HUES48 (cell line): ENCODE measurements around the gene ERC1.
A peak's percentile ranks its signal among the peaks of the same experiment; 100 is the strongest.

ENCODE experiments used
- H3K27ac ChIP-seq: one replicate; pipeline ENCODE4 v1.7.0; 2013; ENCODE audit warnings: low read depth, low read length, inconsistent platforms
- H3K27me3 ChIP-seq: 2 replicates; pipeline ENCODE4 v1.6.1; 2013; ENCODE audit warnings: mild to moderate bottlenecking, low read length; ENCODE audit not compliant: control insufficient read depth, insufficient read depth
- H3K36me3 ChIP-seq: 2 replicates; pipeline ENCODE4 v1.6.1; 2013; ENCODE audit warnings: low read length; ENCODE audit not compliant: control insufficient read depth, insufficient read depth
- H3K4me1 ChIP-seq: 2 replicates; pipeline ENCODE4 v1.6.1; 2013; ENCODE audit warnings: mild to moderate bottlenecking, low read length; ENCODE audit not compliant: control insufficient read depth, insufficient read depth
- H3K4me3 ChIP-seq: 2 replicates; pipeline ENCODE4 v1.5.1; 2013; ENCODE audit warnings: mild to moderate bottlenecking, low read depth, low read length
- H3K9ac ChIP-seq: 2 replicates; pipeline ENCODE4 v1.6.1; 2013; ENCODE audit warnings: mild to moderate bottlenecking, low read depth, low read length, moderate library complexity
- H3K9me3 ChIP-seq: 2 replicates; pipeline ENCODE4 v1.6.1; 2013; ENCODE audit warnings: low read length; ENCODE audit not compliant: control insufficient read depth, insufficient read depth

The ERC1 gene

GRCh38 chr12:1054117-1054870, 63.3 kb downstream of the ERC1 start:
- Histone ChIP-seq H3K36me3 (no peaks in the 10 kb centered on the region), H3K9ac (no peak overlapping the region; the same call in 1 of the 2 replicates), H3K4me1 (peaks cover 60% of the 10 kb centered on the region), H3K27ac (peak overlapping the region; percentile 90), H3K4me3 (peak overlapping the region; percentile 42; the same call in 1 of the 2 replicates), H3K9me3 (no peaks in the 10 kb centered on the region), H3K27me3 (no peaks in the 10 kb centered on the region)

- peak overlapping the region; percentile 80 for H3K27ac ChIP-seq
- no peaks in the 10 kb centered on the region for H3K36me3 ChIP-seq
- H3K9me3 ChIP-seq = 0 out of 2 replicates have a peak, but pooled peaks cover 2% of the 10 kb centered on the region
- H3K27me3 ChIP-seq = no peaks in the 10 kb centered on the region
- H3K4me3 ChIP-seq = peak overlapping the region; percentile 3; the same call in 1 of the 2 replicates
- peaks cover 53% of the 10 kb centered on the region for H3K4me1 ChIP-seq
- H3K9ac ChIP-seq = peak overlapping the region; percentile 3; the same call in 1 of the 2 replicates
Observed at GRCh38 chr12:1056390-1056789, 65.4 kb downstream of the ERC1 start.

DNA sequence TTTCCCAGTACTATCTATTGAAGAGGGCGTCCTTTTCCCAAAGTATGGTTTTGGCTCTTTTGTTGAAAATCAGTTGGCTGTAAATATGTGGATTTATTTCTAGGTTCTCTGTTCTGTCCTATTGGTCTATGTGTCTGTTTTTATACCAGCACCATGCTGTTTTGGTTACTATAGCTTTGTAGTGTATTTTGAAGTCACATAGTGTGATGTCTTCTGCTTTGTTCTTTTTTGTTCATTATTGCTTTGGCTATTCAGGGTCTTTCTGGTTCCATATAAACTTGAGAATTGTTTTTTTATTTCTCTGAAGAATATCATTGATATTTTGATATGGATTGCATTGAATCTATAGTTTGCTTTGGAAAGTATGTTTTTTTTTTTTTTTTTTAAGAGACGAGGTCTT, 67.4 kb downstream of the ERC1 start:
- Histone ChIP-seq H3K9me3 (0 out of 2 replicates have a peak, but pooled peaks cover 2% of the 10 kb centered on the region), H3K4me3 (no peak overlapping the region), H3K36me3 (no peaks in the 10 kb centered on the region), H3K27me3 (no peaks in the 10 kb centered on the region), H3K4me1 (peaks cover 38% of the 10 kb centered on the region), H3K9ac (no peak overlapping the region), H3K27ac (no peak overlapping the region)

DNA sequence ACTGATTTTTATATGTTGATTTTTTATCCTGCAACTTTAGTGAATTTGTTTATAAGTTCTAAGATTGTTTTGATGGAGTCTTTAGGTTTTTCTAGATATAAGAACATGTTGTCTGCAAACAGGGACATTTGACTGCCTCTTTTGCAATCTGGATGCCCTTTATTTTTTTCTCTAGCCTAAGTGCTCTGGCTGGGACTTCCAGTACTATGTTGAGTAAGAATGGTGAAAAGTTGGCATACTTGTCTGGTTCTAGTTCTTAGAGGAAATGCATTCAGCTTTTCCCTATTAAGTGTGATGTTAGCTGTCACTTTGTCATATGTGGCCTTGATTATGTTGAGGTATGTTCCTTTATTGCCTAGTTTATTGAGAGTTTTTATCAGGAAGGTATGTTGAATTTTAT, 68.1 kb downstream of the ERC1 start:
- H3K27ac ChIP-seq = no peak overlapping the region
- H3K9me3 ChIP-seq = 0 out of 2 replicates have a peak, but pooled peaks cover 2% of the 10 kb centered on the region
- H3K4me1 ChIP-seq = peaks cover 31% of the 10 kb centered on the region
- no peak overlapping the region for H3K9ac ChIP-seq
- H3K4me3 ChIP-seq = no peak overlapping the region
- H3K27me3 ChIP-seq = no peaks in the 10 kb centered on the region
- no peaks in the 10 kb centered on the region for H3K36me3 ChIP-seq

DNA sequence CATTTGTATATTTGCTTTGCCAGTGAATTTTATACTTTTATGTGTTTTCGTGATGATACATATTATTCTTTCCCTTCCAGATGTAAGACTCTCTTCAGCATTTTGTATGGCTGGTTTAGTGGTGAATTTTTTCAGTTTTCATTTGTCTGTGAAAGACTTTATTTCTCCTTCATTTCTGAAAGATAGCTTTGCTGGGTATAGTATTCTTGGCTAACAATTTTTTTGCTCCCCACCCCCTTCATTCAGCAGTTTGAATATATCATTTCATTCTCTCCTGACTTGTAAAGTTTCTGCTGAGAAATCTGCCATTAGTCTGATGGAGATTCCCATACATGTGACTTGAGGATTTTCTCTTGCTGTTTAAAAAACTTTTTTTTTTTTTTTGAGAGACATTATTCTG, 72.8 kb downstream of the ERC1 start:
- Histone ChIP-seq H3K36me3 (no peaks in the 10 kb centered on the region; the same call in 1 of the 2 replicates), H3K27ac (no peak overlapping the region), H3K27me3 (no peaks in the 10 kb centered on the region), H3K9ac (no peak overlapping the region), H3K9me3 (0 out of 2 replicates have a peak, but pooled peaks cover 2% of the 10 kb centered on the region), H3K4me3 (no peak overlapping the region), H3K4me1 (no peaks in the 10 kb centered on the region)

DNA sequence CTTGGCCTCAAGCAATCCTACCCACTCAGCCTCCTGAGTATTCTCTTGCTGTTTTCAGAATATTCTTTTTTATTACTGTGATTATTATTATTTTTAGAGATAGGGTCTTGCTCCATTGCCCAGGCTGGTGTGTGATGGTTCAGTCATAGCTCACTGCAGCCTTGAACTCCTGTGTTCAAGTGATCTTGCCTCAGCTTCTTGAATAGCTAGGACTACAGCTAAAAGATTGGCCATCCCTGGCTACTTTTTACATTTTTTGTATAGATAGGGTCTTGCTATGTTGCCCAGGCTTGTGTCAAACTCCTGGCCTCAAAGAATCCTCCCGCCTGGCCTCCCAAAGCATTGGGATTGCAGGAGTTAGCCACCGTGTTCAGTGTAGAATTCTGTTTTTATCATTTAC, 73.3 kb downstream of the ERC1 start:
- Histone ChIP-seq H3K27ac (no peak overlapping the region), H3K4me3 (no peak overlapping the region), H3K9ac (no peak overlapping the region), H3K36me3 (no peaks in the 10 kb centered on the region; the same call in 1 of the 2 replicates), H3K4me1 (no peaks in the 10 kb centered on the region), H3K9me3 (0 out of 2 replicates have a peak, but pooled peaks cover 2% of the 10 kb centered on the region), H3K27me3 (no peaks in the 10 kb centered on the region)

GRCh38 chr12:1065629-1066028, 74.6 kb downstream of the ERC1 start:
- Histone ChIP-seq H3K27ac (no peak overlapping the region), H3K9ac (no peak overlapping the region), H3K27me3 (no peaks in the 10 kb centered on the region), H3K9me3 (no peaks in the 10 kb centered on the region), H3K36me3 (no peaks in the 10 kb centered on the region; the same call in 1 of the 2 replicates), H3K4me3 (no peak overlapping the region), H3K4me1 (peaks cover 3% of the 10 kb centered on the region; the same call in 1 of the 2 replicates)

- no peaks in the 10 kb centered on the region; the same call in 1 of the 2 replicates for H3K36me3 ChIP-seq
- no peaks in the 10 kb centered on the region for H3K27me3 ChIP-seq
- H3K9me3 ChIP-seq = no peaks in the 10 kb centered on the region
- H3K4me1 ChIP-seq = peaks cover 3% of the 10 kb centered on the region; the same call in 1 of the 2 replicates
- no peak overlapping the region for H3K27ac ChIP-seq
- no peak overlapping the region for H3K9ac ChIP-seq
- no peak overlapping the region for H3K4me3 ChIP-seq
Observed at GRCh38 chr12:1069846-1070245, 78.8 kb downstream of the ERC1 start.

DNA sequence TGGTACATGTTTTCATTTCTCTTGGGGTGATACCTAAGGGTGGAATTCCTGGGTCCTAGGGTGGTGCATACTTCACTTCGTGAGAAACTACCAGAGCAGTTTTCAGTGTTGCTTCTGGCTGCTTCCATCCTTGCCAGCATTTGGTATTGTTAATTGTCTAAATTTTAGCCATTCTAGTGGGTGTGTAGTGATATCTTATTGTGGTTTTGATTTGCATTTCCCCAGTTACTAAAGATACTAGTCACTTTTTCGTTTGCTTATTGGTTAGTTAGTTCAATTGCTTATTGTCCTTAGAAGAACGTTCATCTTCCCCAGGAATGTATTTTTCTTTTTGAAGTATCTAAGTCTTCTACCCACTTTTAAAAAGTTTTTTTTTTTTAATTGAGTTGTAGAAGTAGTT, 80.2 kb downstream of the ERC1 start:
- Histone ChIP-seq H3K27me3 (no peaks in the 10 kb centered on the region), H3K27ac (no peak overlapping the region), H3K9ac (no peak overlapping the region), H3K36me3 (no peaks in the 10 kb centered on the region; the same call in 1 of the 2 replicates), H3K9me3 (no peaks in the 10 kb centered on the region), H3K4me3 (no peak overlapping the region), H3K4me1 (peaks cover 3% of the 10 kb centered on the region; the same call in 1 of the 2 replicates)

DNA sequence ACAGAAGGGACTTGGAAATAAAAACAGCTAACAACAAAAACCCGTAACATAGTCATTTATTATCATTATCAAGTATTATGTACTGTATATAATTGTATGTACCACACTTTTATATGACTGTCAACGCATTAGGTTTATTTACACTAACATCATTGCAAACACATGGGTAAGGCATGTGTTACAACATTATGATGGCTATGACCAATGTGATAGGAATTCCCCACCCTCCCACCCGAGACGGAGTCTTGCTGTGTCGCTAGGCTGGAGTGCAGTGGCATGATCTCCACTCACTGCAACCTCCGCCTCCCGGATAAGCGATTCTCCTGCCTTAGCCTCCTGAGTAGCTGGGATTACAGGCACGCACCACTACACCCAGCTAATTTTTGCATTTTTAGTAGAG, 82.6 kb downstream of the ERC1 start:
- no peak overlapping the region for H3K27ac ChIP-seq
- no peaks in the 10 kb centered on the region; the same call in 1 of the 2 replicates for H3K36me3 ChIP-seq
- no peak overlapping the region for H3K4me3 ChIP-seq
- peaks cover 3% of the 10 kb centered on the region; the same call in 1 of the 2 replicates for H3K4me1 ChIP-seq
- H3K9ac ChIP-seq = no peak overlapping the region
- H3K27me3 ChIP-seq = no peaks in the 10 kb centered on the region
- no peaks in the 10 kb centered on the region for H3K9me3 ChIP-seq

DNA sequence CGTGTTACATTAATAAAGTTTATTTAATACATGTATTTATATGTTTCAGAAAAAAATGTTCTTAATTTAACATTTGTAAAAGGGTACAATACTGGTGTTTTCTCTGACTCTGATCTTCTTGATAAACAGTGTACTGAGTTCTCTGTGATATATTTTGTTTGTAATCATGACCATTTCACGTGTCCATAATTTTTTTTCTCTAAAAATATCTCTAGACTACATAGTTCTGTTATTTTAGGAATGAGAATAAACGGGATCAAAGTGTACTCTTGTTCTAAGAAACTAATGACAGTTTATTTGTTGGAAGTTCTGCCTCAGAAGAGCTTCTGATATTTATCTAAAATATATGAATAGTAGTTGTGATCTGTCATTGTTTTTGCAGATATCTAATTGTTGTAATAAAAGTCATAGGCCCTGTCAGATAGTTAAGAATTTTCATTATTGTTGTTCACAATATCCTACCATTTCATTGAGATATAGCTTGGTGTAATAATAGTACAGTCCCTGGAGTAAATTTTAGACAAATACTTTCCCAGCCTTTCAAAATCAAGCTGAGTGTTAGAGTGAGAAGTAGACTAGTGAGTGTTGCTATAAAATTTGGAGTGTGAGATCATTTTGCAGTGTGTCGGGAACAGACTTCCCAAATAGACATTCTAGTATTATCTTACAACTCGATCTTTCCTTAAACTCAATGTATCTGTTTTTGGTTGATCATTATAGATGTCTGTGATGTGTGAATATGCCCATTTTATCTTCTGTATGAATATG, 86.2 kb downstream of the ERC1 start:
- Histone ChIP-seq H3K36me3 (no peaks in the 10 kb centered on the region), H3K27ac (no peak overlapping the region), H3K27me3 (no peaks in the 10 kb centered on the region), H3K9me3 (no peaks in the 10 kb centered on the region), H3K4me1 (peaks cover 14% of the 10 kb centered on the region), H3K9ac (no peak overlapping the region), H3K4me3 (no peak overlapping the region)
